ENCODE data around the gene ITGB4. TPM values are rescaled to one million over a fixed set of nuclear protein-coding genes. Genes with fewer than 3 reads are reported as not detected.

ITGB4 gene
- polyA plus RNA-seq, 2 of the 4 experiments (the other 2 are of a cell fraction), result 20.6 to 37.4 TPM

DNA sequence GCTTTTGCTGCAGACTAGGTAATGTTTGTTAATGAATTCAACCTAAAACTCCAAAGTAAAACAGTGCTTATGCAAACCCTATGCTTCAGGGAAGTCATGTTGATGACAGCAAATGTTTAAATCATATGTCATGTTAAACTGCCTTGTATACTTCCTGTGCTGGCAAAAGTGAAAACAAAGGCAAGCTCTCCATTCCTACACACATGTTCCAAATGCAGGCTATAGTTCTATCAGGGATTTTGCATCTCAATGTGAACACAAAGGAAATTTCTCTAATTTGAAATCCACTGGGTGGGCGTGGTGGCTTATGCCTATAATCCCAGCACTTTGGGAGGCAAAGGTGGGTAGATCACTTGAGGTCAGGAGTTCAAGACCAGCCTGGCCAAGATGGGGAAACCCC is 82.6 kb downstream of the ITGB4 start:
- no peak for DNase-seq (ENCODE audit: low read depth in 1 of 2, low spot score in 1 of 2)
- no peak overlapping the region for H3K27ac ChIP-seq
- WGBS (ENCODE audit: missing lambda C conversion rate), result 89% methylated on average over 1 of the region's 1 CpG
- no peak for FAIRE-seq
- ChIA-PET CTCF (interaction anchor here (0.9 to 11.8 kb wide), 10 partner anchors 9 to 171 kb away, joined by 3 to 72 read pairs (median 7); partner anchors contain the start of genes GALK1, SMIM5 and UNK), POLR2A (interaction anchor here (2.1 to 2.6 kb wide), 2 partner anchors 19 to 24 kb away, joined by 5 to 10 read pairs; partner anchors contain the start of gene UNK)
- no peak for ATAC-seq
- H3K4me3 ChIP-seq, result no peak overlapping the region
- H3K9me3 ChIP-seq, result no peaks in the 10 kb centered on the region
- TF ChIP-seq TFCP2L1 (CRISPR knock-in tag; IDR thresholded peaks at IDR 0.05) (no peak), PHF8 (IDR thresholded peaks at IDR 0.05; ENCODE audit: borderline replicate concordance, low read depth) (no peak), RAD21 (conservative IDR thresholded peaks at IDR 0.05 in 1 of 2, IDR thresholded peaks at IDR 0.05 in 1 of 2) (no peak), ZNF302 (CRISPR knock-in tag; IDR thresholded peaks at IDR 0.05) (no peak), BHLHE40 (IDR thresholded peaks at IDR 0.05; ENCODE audit: low read depth, low read length) (no peak), RARB (CRISPR knock-in tag; IDR thresholded peaks at IDR 0.05) (no peak), FOSL2 (IDR thresholded peaks at IDR 0.05) (no peak), FOSL2 (CRISPR knock-in tag; IDR thresholded peaks at IDR 0.05) (no peak), ATOH8 (CRISPR knock-in tag; IDR thresholded peaks at IDR 0.05; ENCODE audit: low read depth) (no peak), NR3C1 (IDR thresholded peaks at IDR 0.05) (no peak), GATA3 (IDR thresholded peaks at IDR 0.05; ENCODE audit: borderline replicate concordance) (no peak), CBX2 (IDR thresholded peaks at IDR 0.05; ENCODE audit: borderline replicate concordance, low read depth) (no peak), SREBF2 (IDR thresholded peaks at IDR 0.05) (no peak), USF2 (IDR thresholded peaks at IDR 0.05) (no peak), CHD2 (IDR thresholded peaks at IDR 0.05; ENCODE audit: low read length, partially characterized antibody) (no peak), EHF (CRISPR knock-in tag; IDR thresholded peaks at IDR 0.05) (no peak)
- TF ChIP-seq, protein P1, sequence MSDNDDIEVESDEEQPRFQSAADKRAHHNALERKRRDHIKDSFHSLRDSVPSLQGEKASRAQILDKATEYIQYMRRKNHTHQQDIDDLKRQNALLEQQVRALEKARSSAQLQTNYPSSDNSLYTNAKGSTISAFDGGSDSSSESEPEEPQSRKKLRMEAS (IDR thresholded peaks at IDR 0.05), result no peak
- no peak overlapping the region for H3K4me2 ChIP-seq
- H3K4me1 ChIP-seq, result no peaks in the 10 kb centered on the region

GRCh38 chr17:75806822-75807500 is 85.7 kb downstream of the ITGB4 start:
- WGBS (ENCODE audit: missing lambda C conversion rate), result 86% methylated on average over 4 of the region's 4 CpGs
- TF ChIP-seq FOXS1 (CRISPR knock-in tag; IDR thresholded peaks at IDR 0.05), result no peak
- TF ChIP-seq POLR2A (IDR thresholded peaks at IDR 0.05; ENCODE audit: low read length), result no peak
- TF ChIP-seq HOXA7 (CRISPR knock-in tag; IDR thresholded peaks at IDR 0.05), result no peak
- TF ChIP-seq, protein P2, sequence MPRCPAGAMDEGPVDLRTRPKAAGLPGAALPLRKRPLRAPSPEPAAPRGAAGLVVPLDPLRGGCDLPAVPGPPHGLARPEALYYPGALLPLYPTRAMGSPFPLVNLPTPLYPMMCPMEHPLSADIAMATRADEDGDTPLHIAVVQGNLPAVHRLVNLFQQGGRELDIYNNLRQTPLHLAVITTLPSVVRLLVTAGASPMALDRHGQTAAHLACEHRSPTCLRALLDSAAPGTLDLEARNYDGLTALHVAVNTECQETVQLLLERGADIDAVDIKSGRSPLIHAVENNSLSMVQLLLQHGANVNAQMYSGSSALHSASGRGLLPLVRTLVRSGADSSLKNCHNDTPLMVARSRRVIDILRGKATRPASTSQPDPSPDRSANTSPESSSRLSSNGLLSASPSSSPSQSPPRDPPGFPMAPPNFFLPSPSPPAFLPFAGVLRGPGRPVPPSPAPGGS (IDR thresholded peaks at IDR 0.05), result no peak
- TF ChIP-seq HEYL (CRISPR knock-in tag; IDR thresholded peaks at IDR 0.05), result no peak
- no peak for TF ChIP-seq JUNB (IDR thresholded peaks at IDR 0.05)
- TF ChIP-seq, protein P1 (IDR thresholded peaks at IDR 0.05), result no peak
- TF ChIP-seq NFE2L2 (conservative IDR thresholded peaks at IDR 0.05; ENCODE audit: low read length), result no peak
- no peak for TF ChIP-seq ZSCAN20 (CRISPR knock-in tag; IDR thresholded peaks at IDR 0.05)
- no peak for TF ChIP-seq ZC3H11A (IDR thresholded peaks at IDR 0.05)
- TF ChIP-seq HDAC2 (IDR thresholded peaks at IDR 0.05), result no peak
- no peak for TF ChIP-seq TFCP2L1 (CRISPR knock-in tag; IDR thresholded peaks at IDR 0.05)
- TF ChIP-seq PHF8 (IDR thresholded peaks at IDR 0.05; ENCODE audit: borderline replicate concordance, low read depth), result no peak
- TF ChIP-seq RFX5 (IDR thresholded peaks at IDR 0.05), result no peak
- TF ChIP-seq ESRRA (IDR thresholded peaks at IDR 0.05; ENCODE audit: borderline replicate concordance, low read length), result no peak
- TF ChIP-seq SREBF2 (IDR thresholded peaks at IDR 0.05), result no peak
- TF ChIP-seq GATA3 (IDR thresholded peaks at IDR 0.05; ENCODE audit: borderline replicate concordance), result no peak
- FAIRE-seq (no peak), DNase-seq (ENCODE audit: low read depth in 1 of 2, low spot score in 1 of 2) (no peak), ATAC-seq (peak; percentile 15 to 30; a peak in 4 of 6 replicates)
- ChIA-PET POLR2A (interaction anchor here (1.9 kb wide), 1 partner anchor 27 kb away, joined by 6 read pairs; no protein-coding TSS in a partner anchor), CTCF (interaction anchor here (0.6 to 9.2 kb wide), 11 partner anchors 9 to 395 kb away, joined by 3 to 62 read pairs (median 5); no protein-coding TSS in a partner anchor)
- H3K4me2 ChIP-seq, result no peak overlapping the region
- H3K4me1 ChIP-seq, result no peaks in the 10 kb centered on the region
- no peak overlapping the region for H3K27ac ChIP-seq
- no peaks in the 10 kb centered on the region for H3K9me3 ChIP-seq
- H3K4me3 ChIP-seq, result no peak overlapping the region
